GM18873 (cell line): Measurements from ENCODE around the gene MTPN.

Experiments
- ATAC-seq: cut with Tn5 transposase; IDR thresholded peaks from one replicate; pipeline ENCODE4 v1.9.1; 2021; ENCODE audit warnings: mild to moderate bottlenecking, moderate library complexity, moderate number of reproducible peaks; ENCODE audit not compliant: unreplicated experiment, low FRiP score

The MTPN gene

GRCh38 chr7:135959646-135960363 lies 17.4 kb downstream of the MTPN start:
- ATAC-seq, result no peak

GRCh38 chr7:135958173-135958572 lies 19.0 kb downstream of the MTPN start:
- ATAC-seq, result no peak

GRCh38 chr7:135957627-135958026 lies 19.5 kb downstream of the MTPN start:
- no peak for ATAC-seq

- ATAC-seq, result no peak
Measured at GRCh38 chr7:135956393-135956792, 20.8 kb downstream of the MTPN start.

- no peak for ATAC-seq
Measured at GRCh38 chr7:135950972-135951371, 26.2 kb downstream of the MTPN start.

DNA sequence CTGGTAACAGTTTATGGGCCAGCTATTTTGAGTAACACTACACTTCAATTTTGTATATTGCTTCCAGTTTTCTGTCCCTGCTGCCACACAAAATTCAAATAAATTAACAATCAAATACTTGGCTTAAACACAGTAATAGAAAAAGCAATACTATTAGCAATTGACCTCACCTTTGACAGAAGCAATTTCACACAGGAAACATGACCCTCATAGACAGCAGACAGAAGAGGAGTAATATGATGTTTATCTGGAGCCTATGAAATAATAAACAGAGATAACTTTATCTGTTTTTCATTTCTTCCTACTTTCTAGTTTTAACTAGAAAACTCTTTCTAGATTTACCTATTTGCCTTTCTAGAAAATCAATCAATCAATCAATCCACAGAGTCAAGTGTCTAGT lies 26.7 kb downstream of the MTPN start:
- ATAC-seq, result no peak

- no peak for ATAC-seq
Measured at GRCh38 chr7:135946289-135947055, 30.7 kb downstream of the MTPN start.

DNA sequence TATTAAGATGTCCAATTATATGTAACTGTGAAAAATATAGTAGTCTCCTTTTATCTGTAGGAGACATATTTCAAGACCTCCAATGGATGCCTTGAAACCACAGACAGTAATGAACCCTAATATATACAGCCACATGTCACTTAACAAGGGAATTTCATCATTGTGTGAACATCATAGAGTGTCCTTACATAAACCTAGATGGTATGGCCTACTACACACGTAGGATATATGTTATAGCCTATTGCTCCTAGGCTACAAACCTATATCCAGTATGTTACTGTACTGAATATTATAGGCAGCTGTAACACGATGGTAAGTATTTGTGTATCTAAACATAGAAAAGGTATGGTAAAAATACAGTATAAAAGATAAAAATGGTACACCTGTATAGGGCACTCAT lies 32.4 kb downstream of the MTPN start:
- ATAC-seq, result no peak

GRCh38 chr7:135943134-135943879 lies 33.9 kb downstream of the MTPN start:
- ATAC-seq, result no peak

GRCh38 chr7:135942614-135943013 lies 34.5 kb downstream of the MTPN start:
- peak; percentile 49 for ATAC-seq

- no peak for ATAC-seq
Measured at GRCh38 chr7:135940077-135941075, 36.8 kb downstream of the MTPN start.

- ATAC-seq, result no peak
Measured at GRCh38 chr7:135939261-135939812, 37.8 kb downstream of the MTPN start.

DNA sequence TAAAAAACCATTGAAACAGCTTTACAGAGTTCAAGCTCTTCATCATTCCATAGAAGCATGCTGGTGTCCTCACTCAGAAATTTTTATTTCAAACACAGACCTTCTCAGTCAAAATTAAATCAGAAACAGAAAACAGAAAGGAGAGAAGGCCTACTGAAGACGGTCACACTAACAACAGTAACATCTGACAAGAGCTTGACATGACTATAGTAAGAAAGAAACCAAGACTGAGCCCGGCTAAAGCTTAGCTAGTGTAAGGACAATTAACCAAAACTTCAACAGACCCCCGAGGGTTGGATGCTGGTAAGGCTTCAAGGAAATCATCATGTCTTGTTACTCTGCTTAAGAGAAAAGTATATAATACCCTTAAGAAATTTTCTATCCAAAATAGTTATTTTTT lies 38.6 kb downstream of the MTPN start:
- peak; percentile 63 for ATAC-seq

DNA sequence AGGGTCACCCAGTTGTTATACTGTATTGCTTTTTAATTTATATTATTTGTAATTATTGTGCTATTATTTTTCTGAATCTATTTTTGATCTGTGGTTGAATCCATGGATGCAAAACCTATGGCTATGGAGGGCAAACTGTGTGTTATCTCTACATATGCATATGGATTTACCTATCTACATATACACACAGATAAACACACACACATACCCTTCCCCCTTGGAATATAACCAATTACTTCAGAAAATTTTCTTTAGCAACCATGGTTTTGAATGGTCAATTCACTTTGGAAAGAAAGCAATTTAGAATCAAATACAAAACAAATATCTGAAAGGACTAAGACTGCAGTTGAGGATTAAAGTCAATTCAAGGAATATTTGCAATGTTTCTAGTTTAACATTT lies 39.1 kb downstream of the MTPN start:
- ATAC-seq, result no peak

DNA sequence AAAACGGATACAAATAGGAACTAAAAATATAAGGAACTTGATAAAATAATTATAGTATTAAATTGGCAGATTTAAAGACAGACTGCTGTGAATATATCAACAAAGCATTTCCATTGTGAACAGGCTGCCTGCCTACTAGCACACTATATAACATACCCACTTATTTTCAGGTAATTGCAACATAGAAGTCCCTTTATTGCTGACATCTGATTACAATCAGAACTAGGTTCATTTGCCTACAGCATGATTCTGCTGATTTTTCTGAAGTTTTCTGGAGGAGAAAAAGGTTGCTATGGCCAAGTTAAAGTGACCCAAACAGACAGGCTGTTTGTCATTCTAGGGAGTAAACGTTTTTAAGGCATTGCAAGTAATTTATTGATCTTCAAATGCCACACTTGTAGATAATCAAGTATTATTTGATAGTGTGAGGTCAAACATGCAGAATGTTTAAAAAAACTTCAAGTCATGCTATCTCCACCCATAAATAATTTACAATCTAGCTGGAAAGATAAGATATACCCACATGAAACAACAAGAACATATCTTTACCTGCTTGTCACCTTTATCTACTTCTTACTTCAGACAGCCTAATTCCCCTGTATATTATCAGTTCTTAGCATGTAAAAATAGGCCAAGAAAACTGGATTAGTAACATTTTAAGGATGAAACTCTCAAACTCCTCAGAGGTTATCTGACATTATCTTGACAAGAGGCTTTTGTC lies 40.5 kb downstream of the MTPN start:
- ATAC-seq, result no peak

- no peak for ATAC-seq
Measured at GRCh38 chr7:135934651-135935050, 42.5 kb downstream of the MTPN start.

DNA sequence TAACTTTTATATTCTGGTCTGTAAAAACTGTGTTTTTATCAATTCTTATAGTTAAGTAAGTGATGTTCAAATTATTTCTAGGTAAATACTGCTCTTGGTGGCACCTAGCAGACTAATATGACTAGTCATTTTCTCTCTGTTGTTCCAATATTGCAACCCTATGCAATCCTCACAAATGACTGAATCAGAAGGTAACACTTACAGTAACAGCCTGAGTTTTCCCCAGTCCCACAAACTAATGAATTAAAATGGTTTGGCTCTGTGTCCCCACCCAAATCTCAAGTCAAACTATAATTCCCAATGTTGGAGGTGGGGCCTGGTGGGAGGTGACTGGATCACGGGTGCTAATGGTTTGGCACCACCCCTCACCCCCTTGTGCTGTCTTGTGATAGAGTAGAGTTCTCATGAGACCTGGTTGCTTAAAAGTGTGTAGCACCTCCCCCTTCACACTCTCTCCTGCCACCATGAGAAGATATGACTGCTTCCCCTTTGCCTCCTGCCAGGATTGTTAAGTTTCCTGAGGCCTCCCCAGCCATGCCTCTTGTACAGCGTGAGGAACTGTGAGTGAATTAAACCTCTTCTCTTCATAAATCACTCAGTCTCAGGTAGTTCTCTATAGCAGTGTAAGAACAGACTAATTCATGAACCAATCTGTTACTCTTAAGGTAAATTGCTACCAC lies 43.5 kb downstream of the MTPN start:
- ATAC-seq, result no peak

DNA sequence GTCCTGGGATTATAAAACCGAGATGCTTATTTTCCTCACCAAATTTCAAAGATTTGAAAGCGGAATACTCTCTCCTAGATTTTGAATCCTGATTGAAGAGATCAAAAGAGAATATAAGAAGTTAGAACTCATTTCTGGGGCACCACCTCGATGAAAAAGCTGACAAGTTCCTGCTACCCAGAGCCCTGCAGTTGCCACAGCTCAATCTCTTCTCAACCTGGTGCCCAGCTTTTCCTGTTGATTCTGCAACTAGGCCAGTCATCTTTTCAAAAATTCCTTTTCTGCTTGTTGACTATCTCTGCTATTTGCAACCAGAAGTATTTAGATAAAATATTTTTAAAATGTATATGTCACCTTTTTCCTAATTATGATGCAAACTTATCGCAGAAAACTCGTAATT lies 45.0 kb downstream of the MTPN start:
- no peak for ATAC-seq
